ENCODE data around the gene SPEN. TPM values are rescaled to one million over a fixed set of nuclear protein-coding genes. Genes with fewer than 3 reads are reported as not detected.
"Not testable (repeated sequence)": the region's sequence is repeated elsewhere in the genome, so short reads cannot be mapped to it uniquely, and the experiment has no call there.

The SPEN gene
- polyA plus RNA-seq, 3 donors: 57.4 to 68.0 (median 67.3) TPM

- DNase-seq: no peak
These were observed 39.2 kb downstream of the SPEN start for GRCh38 chr1:15886611-15887167.

GRCh38 chr1:15892857-15893599 is 45.5 kb downstream of the SPEN start:
- DNase-seq: not testable (repeated sequence)

- DNase-seq: no peak
These were observed 47.7 kb downstream of the SPEN start for GRCh38 chr1:15895233-15895632.

GRCh38 chr1:15896841-15897610 is 49.5 kb downstream of the SPEN start:
- not testable (repeated sequence) for DNase-seq

GRCh38 chr1:15899266-15899665 is 51.8 kb downstream of the SPEN start:
- DNase-seq: no peak

- no peak for DNase-seq
These were observed 53.3 kb downstream of the SPEN start for GRCh38 chr1:15900662-15901279.

GRCh38 chr1:15902882-15903281 is 55.4 kb downstream of the SPEN start:
- no peak for DNase-seq

- DNase-seq: no peak
These were observed 61.1 kb downstream of the SPEN start for GRCh38 chr1:15908597-15908996.

- no peak for DNase-seq
These were observed 63.6 kb downstream of the SPEN start for GRCh38 chr1:15911141-15911540.

- DNase-seq: peak; percentile 10
These were observed 64.4 kb downstream of the SPEN start for GRCh38 chr1:15911927-15912326.

- DNase-seq: not testable (repeated sequence)
These were observed 66.1 kb downstream of the SPEN start for GRCh38 chr1:15913607-15914006.

GRCh38 chr1:15915991-15916390 is 68.5 kb downstream of the SPEN start:
- DNase-seq: no peak

- DNase-seq: no peak
These were observed 68.9 kb downstream of the SPEN start for GRCh38 chr1:15916417-15916816.

- DNase-seq: no peak
These were observed 69.4 kb downstream of the SPEN start for GRCh38 chr1:15916916-15917315.

- DNase-seq: no peak
These were observed 71.6 kb downstream of the SPEN start for GRCh38 chr1:15918962-15919715.

GRCh38 chr1:15923241-15923640 is 75.7 kb downstream of the SPEN start:
- DNase-seq: no peak

- DNase-seq: not testable (repeated sequence)
These were observed 78.9 kb downstream of the SPEN start for GRCh38 chr1:15926448-15926847.

GRCh38 chr1:15928971-15929965 is 81.8 kb downstream of the SPEN start:
- no peak for DNase-seq

GRCh38 chr1:15931401-15931800 is 83.9 kb downstream of the SPEN start:
- no peak for DNase-seq

GRCh38 chr1:15931884-15932283 is 84.4 kb downstream of the SPEN start:
- no peak for DNase-seq
